ENCODE results near the gene TNFAIP8L2.

TNFAIP8L2 gene

GRCh38 chr1:151158326-151158725 lies 1.9 kb downstream of the TNFAIP8L2 start:
- 95% methylated on average over 4 of the region's 5 CpGs for WGBS
- Histone ChIP-seq H2AFZ (ENCODE audit: low read depth, low read length) (no peak overlapping the region), H3K79me1 (replicated peaks; ENCODE audit: low read length, poor library complexity, severe bottlenecking) (peaks cover 10% of the 10 kb centered on the region), H3K23ac (ENCODE audit: low read length in 2 of 2) (no peak overlapping the region), H3K14ac (ENCODE audit: low read length in 2 of 2) (no peak overlapping the region), H3K4ac (ENCODE audit: low read depth in 1 of 2, low read length in 2 of 2) (no peak overlapping the region), H2BK12ac (ENCODE audit: low read length in 2 of 2) (no peak overlapping the region), H3K36me3 (ENCODE audit: control insufficient read depth in 1 of 2, insufficient read depth in 2 of 2, low read depth in 1 of 2, low read length in 2 of 2) (peaks cover 35 to 67% of the 10 kb centered on the region in 2 experiments), H3K4me2 (ENCODE audit: low read length, poor library complexity, severe bottlenecking) (no peak overlapping the region), H4K91ac (ENCODE audit: low read length) (no peak overlapping the region), H4K8ac (ENCODE audit: low read length) (no peak overlapping the region), H3K27me3 (ENCODE audit: control insufficient read depth in 1 of 2, insufficient read depth in 1 of 2, low read length in 2 of 2) (no peaks in the 10 kb centered on the region), H2AK5ac (ENCODE audit: low read length, severe bottlenecking) (no peak overlapping the region), H2BK120ac (ENCODE audit: low read depth, low read length) (no peak overlapping the region), H3K4me3 (ENCODE audit: insufficient read depth in 1 of 2, low read depth in 1 of 2, low read length in 2 of 2) (no peak overlapping the region), H3K27ac (ENCODE audit: low read length, poor library complexity, severe bottlenecking) (no peak overlapping the region), H2BK5ac (ENCODE audit: low read depth, low read length, poor library complexity, severe bottlenecking) (no peak overlapping the region), H3K9me3 (ENCODE audit: control insufficient read depth, low read length) (no peaks in the 10 kb centered on the region), H3K18ac (ENCODE audit: low read depth in 1 of 2, low read length in 2 of 2) (no peak overlapping the region), H2BK15ac (ENCODE audit: low read depth, poor library complexity, severe bottlenecking) (no peak overlapping the region), H3K4me1 (ENCODE audit: control insufficient read depth, insufficient read depth, low read depth, low read length) (no peaks in the 10 kb centered on the region), H3K9ac (ENCODE audit: low read length) (no peak overlapping the region)
- DNase-seq: no peak

DNA sequence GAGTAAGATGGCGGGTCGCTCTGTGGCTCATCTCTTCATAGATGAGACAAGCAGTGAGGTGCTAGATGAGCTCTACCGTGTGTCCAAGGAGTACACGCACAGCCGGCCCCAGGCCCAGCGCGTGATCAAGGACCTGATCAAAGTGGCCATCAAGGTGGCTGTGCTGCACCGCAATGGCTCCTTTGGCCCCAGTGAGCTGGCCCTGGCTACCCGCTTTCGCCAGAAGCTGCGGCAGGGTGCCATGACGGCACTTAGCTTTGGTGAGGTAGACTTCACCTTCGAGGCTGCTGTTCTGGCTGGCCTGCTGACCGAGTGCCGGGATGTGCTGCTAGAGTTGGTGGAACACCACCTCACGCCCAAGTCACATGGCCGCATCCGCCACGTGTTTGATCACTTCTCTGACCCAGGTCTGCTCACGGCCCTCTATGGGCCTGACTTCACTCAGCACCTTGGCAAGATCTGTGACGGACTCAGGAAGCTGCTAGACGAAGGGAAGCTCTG lies 2.4 kb downstream of the TNFAIP8L2 start:
- H3K79me1 ChIP-seq (replicated peaks; ENCODE audit: low read length, poor library complexity, severe bottlenecking): peaks cover 10% of the 10 kb centered on the region
- H2BK5ac ChIP-seq (ENCODE audit: low read depth, low read length, poor library complexity, severe bottlenecking): no peak overlapping the region
- H3K14ac ChIP-seq (ENCODE audit: low read length in 2 of 2): no peak overlapping the region
- H4K91ac ChIP-seq (ENCODE audit: low read length): no peak overlapping the region
- H3K36me3 ChIP-seq (ENCODE audit: control insufficient read depth in 1 of 2, insufficient read depth in 2 of 2, low read depth in 1 of 2, low read length in 2 of 2): peaks cover 35 to 66% of the 10 kb centered on the region in 2 experiments
- 96% methylated on average over 22 of the region's 22 CpGs for WGBS
- H3K9me3 ChIP-seq (ENCODE audit: control insufficient read depth, low read length): no peaks in the 10 kb centered on the region
- no peak overlapping the region for H3K27ac ChIP-seq (ENCODE audit: low read length, poor library complexity, severe bottlenecking)
- no peaks in the 10 kb centered on the region for H3K4me1 ChIP-seq (ENCODE audit: control insufficient read depth, insufficient read depth, low read depth, low read length)
- H3K4me3 ChIP-seq (ENCODE audit: insufficient read depth in 1 of 2, low read depth in 1 of 2, low read length in 2 of 2): no peak overlapping the region
- no peak overlapping the region for H3K4ac ChIP-seq (ENCODE audit: low read depth in 1 of 2, low read length in 2 of 2)
- no peak for DNase-seq
- no peaks in the 10 kb centered on the region for H3K27me3 ChIP-seq (ENCODE audit: control insufficient read depth in 1 of 2, insufficient read depth in 1 of 2, low read length in 2 of 2)
- no peak overlapping the region for H2BK15ac ChIP-seq (ENCODE audit: low read depth, poor library complexity, severe bottlenecking)
- H2BK12ac ChIP-seq (ENCODE audit: low read length in 2 of 2): no peak overlapping the region
- H3K23ac ChIP-seq (ENCODE audit: low read length in 2 of 2): no peak overlapping the region
- H3K9ac ChIP-seq (ENCODE audit: low read length): no peak overlapping the region
- no peak overlapping the region for H2AK5ac ChIP-seq (ENCODE audit: low read length, severe bottlenecking)
- no peak overlapping the region for H2AFZ ChIP-seq (ENCODE audit: low read depth, low read length)
- H4K8ac ChIP-seq (ENCODE audit: low read length): no peak overlapping the region
- H2BK120ac ChIP-seq (ENCODE audit: low read depth, low read length): no peak overlapping the region
- no peak overlapping the region for H3K18ac ChIP-seq (ENCODE audit: low read depth in 1 of 2, low read length in 2 of 2)
- H3K4me2 ChIP-seq (ENCODE audit: low read length, poor library complexity, severe bottlenecking): no peak overlapping the region

DNA sequence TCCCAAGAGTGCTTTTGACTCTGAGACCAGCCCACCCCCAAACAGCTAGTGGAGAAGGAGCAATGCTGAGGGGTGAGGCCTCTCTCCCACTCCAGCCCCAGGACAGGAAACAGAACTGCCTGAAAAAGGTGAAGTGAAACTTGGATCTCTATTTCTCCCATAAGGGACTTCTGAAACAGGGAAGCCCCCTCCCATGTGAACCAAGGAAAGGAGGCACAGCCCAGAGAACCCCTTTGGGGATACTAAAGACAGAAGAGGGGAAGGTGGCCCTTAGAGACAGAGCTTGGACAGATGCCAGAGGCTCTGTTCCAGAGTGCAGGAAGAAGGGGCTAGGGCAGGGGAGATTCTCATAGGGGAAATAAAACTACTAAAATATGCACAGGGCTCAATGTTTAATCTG lies 2.9 kb downstream of the TNFAIP8L2 start:
- Histone ChIP-seq H4K8ac (ENCODE audit: low read length) (no peak overlapping the region), H2BK120ac (ENCODE audit: low read depth, low read length) (no peak overlapping the region), H3K18ac (ENCODE audit: low read depth in 1 of 2, low read length in 2 of 2) (no peak overlapping the region), H3K4ac (ENCODE audit: low read depth in 1 of 2, low read length in 2 of 2) (no peak overlapping the region), H4K91ac (ENCODE audit: low read length) (no peak overlapping the region), H2AK5ac (ENCODE audit: low read length, severe bottlenecking) (no peak overlapping the region), H3K4me2 (ENCODE audit: low read length, poor library complexity, severe bottlenecking) (no peak overlapping the region), H2AFZ (ENCODE audit: low read depth, low read length) (no peak overlapping the region), H3K4me3 (ENCODE audit: insufficient read depth in 1 of 2, low read depth in 1 of 2, low read length in 2 of 2) (no peak overlapping the region), H3K27ac (ENCODE audit: low read length, poor library complexity, severe bottlenecking) (no peak overlapping the region), H3K36me3 (ENCODE audit: control insufficient read depth in 1 of 2, insufficient read depth in 2 of 2, low read depth in 1 of 2, low read length in 2 of 2) (peaks cover 35 to 63% of the 10 kb centered on the region in 2 experiments), H2BK15ac (ENCODE audit: low read depth, poor library complexity, severe bottlenecking) (no peak overlapping the region), H3K4me1 (ENCODE audit: control insufficient read depth, insufficient read depth, low read depth, low read length) (no peaks in the 10 kb centered on the region), H3K14ac (ENCODE audit: low read length in 2 of 2) (no peak overlapping the region), H3K27me3 (ENCODE audit: control insufficient read depth in 1 of 2, insufficient read depth in 1 of 2, low read length in 2 of 2) (no peaks in the 10 kb centered on the region), H3K9me3 (ENCODE audit: control insufficient read depth, low read length) (no peaks in the 10 kb centered on the region), H3K23ac (ENCODE audit: low read length in 2 of 2) (no peak overlapping the region), H3K9ac (ENCODE audit: low read length) (no peak overlapping the region), H2BK12ac (ENCODE audit: low read length in 2 of 2) (no peak overlapping the region), H3K79me1 (replicated peaks; ENCODE audit: low read length, poor library complexity, severe bottlenecking) (peaks cover 12% of the 10 kb centered on the region), H2BK5ac (ENCODE audit: low read depth, low read length, poor library complexity, severe bottlenecking) (no peak overlapping the region)
- DNase-seq: no peak

DNA sequence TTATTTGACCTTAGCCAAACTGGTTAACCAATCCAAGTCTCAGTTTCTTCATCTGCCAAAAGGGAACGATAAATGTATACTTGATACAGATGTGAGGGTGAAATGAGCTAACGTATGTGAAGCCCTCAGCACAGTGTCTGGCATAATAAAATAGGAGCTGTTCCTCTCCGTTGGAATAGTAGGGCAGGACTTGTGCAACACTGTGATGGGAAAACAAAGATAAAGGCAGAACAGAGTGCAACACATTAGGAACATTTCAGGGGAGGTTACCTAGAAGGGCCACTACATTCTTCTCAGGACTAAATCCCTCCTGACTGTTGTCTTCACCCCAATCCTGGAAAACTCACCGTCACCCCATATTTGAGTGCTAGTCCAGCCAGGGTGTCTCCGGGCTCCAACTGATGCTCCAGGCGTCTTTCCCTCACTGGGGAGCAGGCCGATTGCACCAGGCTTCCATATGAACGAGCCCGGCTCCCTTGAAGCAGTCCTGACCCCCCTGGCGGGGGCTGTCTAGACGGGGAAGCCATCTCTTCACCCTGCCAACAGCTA lies 8.4 kb downstream of the TNFAIP8L2 start:
- no peak for DNase-seq
- Histone ChIP-seq H3K27ac (ENCODE audit: low read length, poor library complexity, severe bottlenecking) (peak overlapping the region; percentile 24), H3K4me1 (ENCODE audit: control insufficient read depth, insufficient read depth, low read depth, low read length) (peaks cover 6% of the 10 kb centered on the region), H2BK12ac (ENCODE audit: low read length in 2 of 2) (no peak overlapping the region), H2BK15ac (ENCODE audit: low read depth, poor library complexity, severe bottlenecking) (no peak overlapping the region), H2BK5ac (ENCODE audit: low read depth, low read length, poor library complexity, severe bottlenecking) (no peak overlapping the region), H3K27me3 (ENCODE audit: control insufficient read depth in 1 of 2, insufficient read depth in 1 of 2, low read length in 2 of 2) (no peaks in the 10 kb centered on the region), H3K79me1 (replicated peaks; ENCODE audit: low read length, poor library complexity, severe bottlenecking) (peaks cover 13% of the 10 kb centered on the region), H3K18ac (ENCODE audit: low read depth in 1 of 2, low read length in 2 of 2) (no peak overlapping the region), H4K8ac (ENCODE audit: low read length) (peak overlapping the region; percentile 89), H2AK5ac (ENCODE audit: low read length, severe bottlenecking) (no peak overlapping the region), H2AFZ (ENCODE audit: low read depth, low read length) (peak overlapping the region; percentile 16), H3K4me3 (ENCODE audit: insufficient read depth in 1 of 2, low read depth in 1 of 2, low read length in 2 of 2) (peak overlapping the region; percentile 59 to 84), H3K4ac (ENCODE audit: low read depth in 1 of 2, low read length in 2 of 2) (peak overlapping the region in 1 of 2 experiments; percentile 8), H2BK120ac (ENCODE audit: low read depth, low read length) (peak overlapping the region; percentile 11), H3K36me3 (ENCODE audit: control insufficient read depth in 1 of 2, insufficient read depth in 2 of 2, low read depth in 1 of 2, low read length in 2 of 2) (peaks cover 26 to 45% of the 10 kb centered on the region in 2 experiments), H3K9ac (ENCODE audit: low read length) (peak overlapping the region; percentile 92), H3K9me3 (ENCODE audit: control insufficient read depth, low read length) (no peaks in the 10 kb centered on the region), H4K91ac (ENCODE audit: low read length) (peak overlapping the region; percentile 8), H3K4me2 (ENCODE audit: low read length, poor library complexity, severe bottlenecking) (peak overlapping the region; percentile 90), H3K14ac (ENCODE audit: low read length in 2 of 2) (no peak overlapping the region), H3K23ac (ENCODE audit: low read length in 2 of 2) (no peak overlapping the region)
- 42% methylated on average over 11 of the region's 11 CpGs for WGBS

All from mesenchymal stem cell (in vitro differentiated cells and primary cell).